T-helper 2 cell (primary cell): ENCODE results near the gene STAP2.
"Not testable (repeated sequence)": the region's sequence is repeated elsewhere in the genome, so short reads cannot be mapped to it uniquely, and the experiment has no call there.

Experiments
- DNase-seq, 5 experiments: peaks; one replicate each; pipeline versions ENCODE4 v3.0.0 to v3.0.0-alpha.2; 2012 to 2022

The STAP2 gene

GRCh38 chr19:4297901-4298809, 40.5 kb downstream of the STAP2 start:
- no peak for DNase-seq

GRCh38 chr19:4295972-4296771, 42.5 kb downstream of the STAP2 start:
- no peak for DNase-seq

DNA sequence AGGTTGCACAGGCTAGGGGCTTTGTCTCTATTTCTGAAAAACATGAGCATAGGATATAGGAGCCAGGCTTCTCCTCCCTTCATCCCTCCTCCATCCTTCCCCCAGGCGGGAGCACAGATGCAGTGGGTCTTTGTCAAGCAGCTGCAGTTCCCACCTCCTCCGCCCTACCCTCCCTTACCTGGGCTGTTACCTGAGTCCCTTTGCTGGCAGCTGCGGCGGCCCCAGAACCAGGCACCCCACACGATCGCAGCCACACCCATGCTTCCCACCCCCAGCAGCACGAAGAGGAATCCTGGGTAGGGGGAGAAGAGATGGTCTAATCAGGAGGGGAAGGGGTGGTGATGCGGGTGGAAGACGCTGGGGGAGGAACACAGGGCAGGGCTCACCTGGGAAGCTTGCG, 44.2 kb downstream of the STAP2 start:
- no peak for DNase-seq

DNA sequence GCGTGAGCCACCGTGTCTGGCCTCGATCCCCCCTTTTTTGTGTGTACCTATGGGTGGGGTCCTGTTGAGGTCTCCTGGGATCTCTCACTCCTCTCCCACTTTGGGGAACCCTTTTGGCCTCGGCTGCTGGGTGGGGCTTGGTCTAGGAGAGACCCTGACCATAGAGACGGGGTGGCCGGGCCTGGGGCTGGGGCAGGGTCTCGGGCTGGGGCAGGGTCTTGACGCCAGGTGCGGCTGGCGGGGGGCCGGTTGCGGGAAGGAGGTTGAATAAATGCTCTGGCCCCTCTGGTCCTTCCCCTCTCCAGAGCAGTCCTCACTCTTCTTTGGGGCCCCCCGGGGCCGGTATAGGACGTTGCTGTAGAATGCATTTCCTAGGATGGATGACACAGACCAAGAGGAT, 46.1 kb downstream of the STAP2 start:
- DNase-seq: no peak

DNA sequence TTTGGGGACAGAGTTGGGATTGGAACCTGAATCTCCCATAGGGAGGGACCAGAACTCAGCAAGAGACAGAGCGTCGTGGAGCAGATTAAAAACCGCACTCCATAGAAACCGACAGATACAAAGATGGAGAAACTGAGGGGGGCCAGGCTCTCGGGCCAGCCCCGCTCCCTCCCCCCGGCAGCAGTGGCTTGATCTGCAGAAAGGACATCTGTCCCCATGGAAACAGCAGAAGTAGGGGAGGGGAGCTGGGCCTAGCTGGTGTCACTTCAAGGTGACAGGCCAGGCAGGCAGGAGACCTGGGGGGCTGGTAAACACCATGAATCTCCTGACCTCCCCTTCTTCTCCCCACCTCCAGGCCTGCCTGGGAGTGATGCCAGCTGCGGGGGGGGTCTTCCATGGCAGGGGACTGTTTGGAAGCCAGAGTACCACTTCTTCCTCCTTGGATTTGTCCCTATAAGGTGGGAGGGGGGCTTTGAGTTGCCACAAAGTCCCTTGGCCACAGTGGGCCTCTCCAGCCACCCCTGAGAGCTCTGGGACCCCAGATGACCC, 47.4 kb downstream of the STAP2 start:
- no peak for DNase-seq

GRCh38 chr19:4288091-4288777, 50.4 kb downstream of the STAP2 start:
- no peak for DNase-seq

GRCh38 chr19:4286141-4286540, 52.5 kb downstream of the STAP2 start:
- DNase-seq: not testable (repeated sequence)

- DNase-seq: no peak
These were observed 53.7 kb downstream of the STAP2 start for GRCh38 chr19:4284974-4285373.

DNA sequence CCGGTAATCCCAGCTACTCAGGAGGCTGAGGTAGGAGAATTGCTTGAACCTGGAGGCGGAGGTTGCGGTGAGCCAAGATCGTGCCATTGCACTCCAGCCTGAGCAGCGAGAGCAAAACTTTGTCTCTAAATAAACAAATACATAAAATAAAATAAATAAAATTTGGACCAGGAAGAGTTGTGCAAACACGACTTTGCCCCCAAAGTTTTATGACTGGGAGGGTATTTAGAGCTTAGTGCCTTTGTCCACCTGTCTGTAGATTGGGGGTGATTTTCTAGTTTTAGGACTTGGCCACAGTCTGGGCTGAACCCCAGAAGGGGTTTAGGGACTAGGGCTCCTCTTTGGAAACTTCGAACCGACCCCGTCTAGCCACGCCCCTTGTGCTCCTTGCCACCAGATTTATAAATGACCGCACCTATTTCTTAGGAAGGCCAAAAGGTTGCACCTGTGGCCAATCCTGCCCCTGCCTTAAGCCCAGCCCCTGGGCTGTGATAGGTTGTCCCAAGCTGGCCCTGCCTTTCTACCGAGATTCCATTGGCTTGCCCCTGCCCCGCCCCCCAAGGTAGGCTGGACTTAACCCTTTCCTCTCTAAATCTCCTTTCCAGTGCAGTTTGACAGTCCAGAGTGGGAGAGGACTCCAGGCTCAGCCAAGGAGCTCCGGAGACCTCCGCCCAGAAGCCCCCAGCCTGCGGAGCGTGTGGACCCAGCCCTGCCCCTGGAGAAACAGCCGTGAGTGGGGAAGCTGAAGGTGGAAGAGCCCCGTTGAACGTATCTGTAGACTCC, 54.3 kb downstream of the STAP2 start:
- no peak for DNase-seq

GRCh38 chr19:4279530-4280422, 58.9 kb downstream of the STAP2 start:
- DNase-seq: no peak

DNA sequence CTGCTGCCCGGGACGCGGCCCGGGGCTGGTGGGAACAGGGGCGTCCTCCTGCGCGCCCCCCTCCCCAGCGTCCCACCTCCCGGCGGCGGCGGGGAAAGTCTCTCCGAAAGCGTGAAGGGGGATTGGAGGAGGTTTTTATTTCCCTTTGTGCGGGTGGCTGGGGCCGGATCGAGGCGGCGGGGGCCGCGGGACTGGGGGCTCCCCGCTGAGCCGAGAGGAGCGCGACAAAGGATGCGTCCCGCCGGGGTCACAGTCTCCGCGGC, 59.4 kb downstream of the STAP2 start:
- no peak for DNase-seq

DNA sequence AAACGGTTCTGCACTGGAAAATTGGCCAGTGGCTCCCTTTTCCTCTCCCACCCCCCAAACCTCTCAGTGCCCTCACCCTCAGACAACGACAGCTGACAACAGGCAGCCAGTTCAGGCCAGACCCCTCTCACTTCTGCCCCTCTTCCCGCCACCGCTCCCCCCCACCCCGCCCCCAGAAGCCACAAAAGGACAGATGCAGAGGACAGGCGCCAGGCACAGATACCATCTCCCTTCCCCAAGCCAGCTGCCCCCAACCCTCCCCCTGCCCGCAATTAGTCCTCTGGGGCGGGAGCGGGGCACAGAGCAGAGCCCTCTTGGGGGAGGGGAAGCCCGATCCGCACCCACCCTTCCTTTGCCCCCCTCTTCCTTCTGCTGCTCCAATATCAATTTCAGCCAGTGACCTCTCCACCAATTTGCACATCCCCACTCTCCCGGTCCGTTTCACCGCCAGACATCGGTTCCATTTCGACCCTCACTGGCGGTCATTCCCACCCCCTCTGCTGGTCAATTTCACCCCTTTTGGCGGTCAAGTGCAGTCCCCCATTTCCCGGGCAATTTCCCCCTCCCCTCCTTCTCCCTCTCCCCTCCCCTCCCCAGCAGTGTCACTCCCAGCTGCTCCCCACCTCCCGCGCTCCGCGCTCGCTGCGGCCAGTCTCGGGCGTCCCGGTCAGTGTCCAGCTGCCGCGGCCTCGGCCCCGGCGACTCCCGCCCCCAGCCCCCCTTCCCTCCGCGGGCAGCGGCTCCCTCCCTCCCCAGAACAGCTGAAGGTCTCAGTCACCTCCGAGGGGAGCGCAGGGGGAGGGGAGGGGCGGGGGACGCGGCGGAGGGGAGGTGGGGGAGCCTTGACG, 60.0 kb downstream of the STAP2 start, which contains the start of gene SHD:
TSS of gene SHD (plus strand) at position 848 of the 848 bp plus-strand sequence. CDS start 798 bp downstream, outside the sequence.
- no peak for DNase-seq

DNA sequence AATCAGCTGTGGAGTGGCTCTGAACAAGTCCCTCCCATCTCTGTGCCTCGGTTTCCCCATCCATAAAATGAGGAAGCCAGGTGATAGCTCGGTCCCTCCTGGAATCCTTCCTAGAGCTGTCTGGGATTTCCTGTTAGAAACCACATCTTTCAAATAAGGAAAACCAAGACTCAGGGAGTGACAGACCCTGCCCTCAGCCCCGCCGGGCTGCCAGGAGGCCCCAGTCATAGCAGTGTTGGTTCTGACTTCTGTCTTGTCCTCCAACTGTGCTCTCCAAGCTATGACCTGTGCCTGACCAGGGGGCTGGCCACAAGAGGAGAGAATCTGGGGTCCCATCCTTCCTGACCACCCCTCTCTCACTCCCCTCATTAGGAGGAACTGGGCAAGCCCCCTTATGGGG, 60.6 kb downstream of the STAP2 start:
- DNase-seq: no peak

DNA sequence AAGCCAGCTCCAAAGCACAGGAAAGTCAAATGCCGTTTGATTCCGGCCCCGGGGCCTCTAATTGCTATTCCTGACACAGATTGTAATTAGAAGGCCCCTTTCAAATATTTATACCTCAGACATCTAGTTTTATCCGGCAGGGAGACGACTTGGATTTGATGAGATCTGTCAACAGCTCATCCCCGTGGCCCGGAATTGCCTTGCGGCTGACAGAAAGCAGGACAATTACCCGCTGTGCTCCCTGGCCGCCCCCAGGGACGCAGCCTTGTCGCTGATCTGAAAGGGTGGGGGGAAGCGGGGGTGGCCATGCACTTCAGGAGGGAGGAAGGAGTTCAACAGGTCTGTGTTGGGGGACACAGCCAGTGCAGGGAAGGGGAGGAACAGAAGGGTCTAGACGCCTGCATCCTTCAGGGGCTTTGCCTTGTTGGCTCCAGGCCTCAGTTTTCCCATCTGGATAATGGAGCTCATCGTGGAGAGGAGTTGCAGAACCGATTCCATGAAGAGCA, 61.4 kb downstream of the STAP2 start:
- no peak for DNase-seq

GRCh38 chr19:4274321-4274686, 64.3 kb downstream of the STAP2 start:
- DNase-seq: not testable (repeated sequence)
